Measurements from ENCODE around the gene CFAP299.

- TF ChIP-seq CTCF (IDR thresholded peaks at IDR 0.05; ENCODE audit: poor library complexity) (no peak), EZH2 (IDR thresholded peaks at IDR 0.05; ENCODE audit: borderline replicate concordance) (no peak)
These were observed 154.3 kb downstream of the CFAP299 start for GRCh38 chr4:80489798-80490197.
